Fibroblast of skin of left biceps (primary cell): ENCODE results near the gene PCID2.
A peak's percentile ranks its signal among the peaks of the same experiment; 100 is the strongest.
"Not testable (repeated sequence)": the region's sequence is repeated elsewhere in the genome, so short reads cannot be mapped to it uniquely, and the experiment has no call there.

ENCODE experiments used
- DNase-seq, 2 experiments: peaks; one replicate each; pipeline ENCODE4 v3.0.0-alpha.2; 2013; ENCODE audit warnings: low read depth in 2 of 2

The PCID2 gene

DNA sequence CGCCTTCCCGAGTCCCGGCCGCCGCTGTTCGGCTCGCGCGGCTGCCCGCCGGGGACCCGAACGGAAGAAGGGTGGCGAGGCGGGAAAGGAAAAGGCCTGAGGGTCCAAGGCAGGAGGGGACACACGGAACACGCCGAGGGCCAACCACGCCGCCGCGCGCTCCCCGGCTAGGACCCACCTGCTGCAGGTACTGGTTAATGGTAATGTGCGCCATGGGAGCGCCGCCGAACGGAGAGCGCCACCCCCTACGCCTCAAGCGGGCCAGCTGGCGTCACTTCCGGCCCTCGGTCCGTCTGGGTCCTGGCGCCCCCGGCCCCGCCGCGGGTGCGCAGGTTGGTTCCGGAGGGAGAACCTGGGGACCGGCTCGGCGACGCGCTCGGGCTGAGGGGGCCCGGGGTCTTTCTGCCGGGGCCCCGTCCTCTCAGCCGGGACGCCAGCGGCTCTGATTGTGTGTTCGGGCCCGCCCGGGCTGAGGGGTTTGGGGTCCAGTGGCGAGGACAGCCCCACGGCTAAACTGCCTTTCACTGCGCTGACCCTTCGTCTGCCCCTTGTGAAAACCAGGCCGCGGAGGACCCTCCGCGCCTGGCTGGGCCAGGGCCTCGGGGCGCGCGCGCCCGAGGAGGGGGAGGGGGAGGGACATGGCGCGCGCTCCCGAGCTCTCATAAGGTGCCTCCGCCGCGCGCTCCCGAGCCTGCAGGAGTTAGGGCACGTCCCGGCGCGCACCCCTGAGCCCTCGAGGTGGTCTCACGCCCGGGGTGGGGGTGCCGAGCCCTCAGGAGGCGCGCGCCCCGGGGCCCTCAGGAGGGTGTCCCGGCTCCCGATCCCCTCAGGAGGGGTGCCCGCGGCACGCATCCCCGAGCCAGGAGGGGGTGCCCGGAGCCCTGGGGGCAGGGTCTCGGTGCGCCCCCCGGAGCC lies at the start of gene PCID2:
Gene PCID2 (minus strand): TSS at position 249 of the 915 bp plus-strand sequence. CDS start 35 bp downstream, at position 214.
- DNase-seq: peak; percentile 59 to 74

DNA sequence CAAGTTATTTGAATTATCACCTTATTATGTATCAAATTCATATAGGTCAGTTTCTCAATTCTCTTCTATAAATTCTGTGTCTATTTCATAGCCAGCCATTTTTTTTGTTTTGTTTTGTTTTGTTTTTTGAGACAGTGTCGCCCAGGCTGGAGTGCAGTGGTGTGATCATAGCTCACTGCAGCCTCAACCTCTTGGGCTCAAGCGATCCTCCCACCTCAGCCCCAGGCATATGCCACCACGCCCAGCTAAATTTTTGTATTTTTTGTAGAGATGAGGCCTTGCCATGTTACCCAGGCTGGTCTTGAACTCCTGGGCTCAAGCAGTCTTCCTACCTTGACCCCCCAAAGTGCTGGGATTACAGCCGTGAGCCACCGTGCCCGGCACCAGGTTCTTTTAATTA lies 49.4 kb upstream of the PCID2 start:
- DNase-seq: not testable (repeated sequence)

GRCh38 chr13:113252516-113253095 lies 44.1 kb upstream of the PCID2 start:
- DNase-seq: no peak

DNA sequence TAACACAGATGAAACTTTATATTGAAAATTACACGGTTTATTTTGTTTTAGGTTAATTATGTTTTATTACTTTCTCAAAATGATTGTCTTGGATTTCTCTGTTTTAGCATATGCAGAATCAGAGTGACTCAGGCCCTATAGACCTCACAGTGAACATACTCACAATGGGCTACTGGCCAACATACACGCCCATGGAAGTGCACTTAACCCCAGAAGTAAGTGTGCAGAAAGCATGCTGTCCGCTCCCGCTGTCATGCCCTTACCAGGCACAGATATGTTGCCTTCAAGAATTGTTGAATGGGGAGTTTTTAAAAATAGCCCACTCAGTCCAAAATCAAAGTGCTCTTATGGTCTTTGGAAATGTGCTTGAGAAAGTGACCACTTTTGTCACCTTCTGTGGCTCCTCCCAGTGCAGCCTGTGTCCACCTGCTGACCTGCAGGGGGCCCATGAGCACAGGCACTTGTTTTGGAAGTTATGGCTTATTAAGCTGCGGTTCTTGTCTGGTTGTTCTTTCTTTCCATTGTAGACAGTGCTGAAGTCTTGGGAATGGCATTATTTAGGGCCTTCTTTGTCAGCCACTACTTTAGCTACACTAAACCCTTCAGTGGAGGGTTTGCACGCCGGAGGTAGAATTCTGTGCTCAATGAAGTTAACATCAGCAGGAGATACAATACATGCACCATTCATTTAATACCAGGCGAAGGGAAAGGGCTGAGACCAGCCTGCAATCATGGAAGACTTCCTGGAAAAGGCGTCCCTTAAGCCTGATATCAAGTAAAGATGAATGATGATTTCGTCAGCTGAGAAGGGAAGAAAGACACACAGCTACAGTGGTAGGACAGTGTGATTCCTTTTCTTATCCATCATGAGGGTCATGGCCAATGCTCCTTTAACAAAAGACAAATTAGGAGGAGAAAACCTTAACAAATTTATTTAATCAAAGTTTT lies 37.7 kb upstream of the PCID2 start:
- no peak for DNase-seq

DNA sequence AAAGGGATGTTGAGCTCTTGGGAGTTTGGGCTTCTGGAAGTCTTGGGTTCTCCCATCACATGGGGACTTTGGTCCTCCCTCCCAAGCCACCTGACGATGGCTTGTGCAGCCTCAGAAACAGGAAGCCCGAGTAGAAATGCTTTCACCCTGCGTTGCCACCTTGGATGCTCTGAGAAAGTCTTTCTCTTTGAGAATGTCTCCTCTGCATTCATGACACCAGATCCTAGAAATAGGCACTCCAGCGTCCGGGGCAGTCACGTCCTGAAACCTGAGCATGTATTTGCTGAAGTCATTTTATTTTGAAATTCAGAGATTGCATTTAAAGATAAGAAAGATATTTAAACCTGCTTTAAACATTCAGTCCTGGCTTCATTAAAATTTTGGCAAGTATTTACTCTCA lies 35.4 kb upstream of the PCID2 start:
- DNase-seq: no peak

- DNase-seq: not testable (repeated sequence)
Measured at GRCh38 chr13:113241623-113242022, 33.2 kb upstream of the PCID2 start.

GRCh38 chr13:113239986-113240385 lies 31.5 kb upstream of the PCID2 start:
- DNase-seq: no peak

GRCh38 chr13:113239357-113239756 lies 30.9 kb upstream of the PCID2 start:
- no peak for DNase-seq

DNA sequence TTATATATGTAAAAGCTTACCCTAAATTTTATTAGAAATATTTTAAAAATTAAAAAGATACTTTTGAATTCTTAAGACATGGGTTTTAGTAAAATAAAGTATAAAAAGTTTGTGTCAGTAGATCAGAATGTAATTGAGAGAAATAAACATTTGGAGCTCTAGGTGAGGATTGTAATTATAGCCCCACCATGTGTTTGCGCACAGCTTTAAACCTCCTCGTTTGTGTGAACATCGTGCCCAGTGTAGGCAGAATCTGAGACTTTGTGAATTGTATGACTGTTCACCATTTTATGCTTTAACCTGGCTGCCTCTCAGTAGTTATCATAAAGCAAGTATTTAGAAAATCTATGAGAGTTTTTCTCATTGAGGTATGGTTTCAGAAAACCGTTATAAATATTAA lies 30.1 kb upstream of the PCID2 start:
- no peak for DNase-seq

- no peak for DNase-seq
Measured at GRCh38 chr13:113233101-113233500, 24.6 kb upstream of the PCID2 start.

GRCh38 chr13:113232208-113233003 lies 23.9 kb upstream of the PCID2 start:
- DNase-seq: no peak

GRCh38 chr13:113231306-113232207 lies 23.1 kb upstream of the PCID2 start:
- DNase-seq: no peak

GRCh38 chr13:113229791-113230190 lies 21.3 kb upstream of the PCID2 start:
- DNase-seq: no peak

DNA sequence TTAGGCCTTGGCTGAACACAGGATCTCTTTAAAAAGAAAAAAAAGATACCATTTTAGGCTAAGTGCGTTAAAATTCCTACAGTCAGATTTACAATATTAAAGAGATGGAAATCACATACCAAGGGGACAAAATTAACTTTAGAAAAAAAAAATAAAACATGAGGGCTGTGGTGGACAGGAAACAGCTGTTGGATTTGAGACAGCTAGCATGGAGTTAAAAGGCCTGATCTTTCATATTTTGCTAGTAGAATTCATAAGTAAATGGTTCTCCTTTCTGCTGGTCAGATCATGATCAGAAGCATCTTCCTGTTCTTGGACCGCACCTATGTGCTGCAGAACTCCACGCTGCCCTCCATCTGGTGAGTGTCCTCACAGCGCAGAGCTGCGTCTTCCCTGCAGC lies 20.7 kb upstream of the PCID2 start:
- DNase-seq: no peak

DNA sequence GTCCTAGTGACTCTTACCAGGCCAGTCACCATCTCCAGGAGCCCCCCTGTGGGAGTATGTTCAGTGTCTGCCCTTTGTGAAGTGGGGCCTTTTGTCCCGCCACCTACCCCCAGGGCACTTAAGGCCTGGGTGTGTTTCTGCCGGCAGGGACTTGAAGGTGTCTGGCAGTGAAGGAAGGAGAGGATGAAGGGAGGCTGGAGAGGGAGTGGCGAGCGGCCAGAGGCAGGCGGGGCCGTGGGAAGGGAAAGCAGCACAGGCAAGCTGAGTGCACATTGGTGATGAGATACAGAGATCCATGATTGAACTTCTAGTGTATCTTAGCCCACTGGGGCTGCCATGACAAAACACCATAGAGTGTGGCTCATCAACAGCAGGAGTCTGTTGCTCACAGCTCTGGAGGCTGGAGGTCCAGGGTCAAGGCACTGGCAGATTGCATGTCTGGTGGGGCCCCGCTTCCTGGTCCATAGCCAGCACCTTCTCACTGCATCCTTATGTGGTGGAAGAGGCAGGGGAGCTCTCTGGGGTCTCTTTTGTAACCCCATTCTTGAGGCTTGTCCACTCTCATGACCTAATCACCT lies 18.5 kb upstream of the PCID2 start:
- no peak for DNase-seq

- DNase-seq: no peak
Measured at GRCh38 chr13:113225515-113225914, 17.0 kb upstream of the PCID2 start.

DNA sequence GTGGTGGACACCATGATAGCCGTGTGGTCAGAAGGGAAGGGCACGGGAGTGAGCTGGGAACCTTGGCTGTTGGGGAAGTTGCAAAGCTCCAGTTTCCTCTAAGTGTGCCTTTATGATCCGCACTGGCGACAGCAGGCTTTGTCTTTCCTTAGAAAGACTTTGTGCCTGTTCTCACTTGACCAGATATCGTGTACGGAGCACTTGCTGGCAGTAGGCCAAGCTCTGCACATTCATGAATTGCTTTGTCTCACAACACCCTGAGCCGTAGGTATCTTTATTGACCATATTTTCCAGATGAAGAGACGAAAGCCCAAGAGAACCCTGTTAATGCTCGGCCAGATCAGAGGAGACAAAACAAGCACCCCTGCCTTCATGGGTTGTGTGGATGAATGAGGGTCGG lies 16.0 kb upstream of the PCID2 start:
- DNase-seq: no peak

DNA sequence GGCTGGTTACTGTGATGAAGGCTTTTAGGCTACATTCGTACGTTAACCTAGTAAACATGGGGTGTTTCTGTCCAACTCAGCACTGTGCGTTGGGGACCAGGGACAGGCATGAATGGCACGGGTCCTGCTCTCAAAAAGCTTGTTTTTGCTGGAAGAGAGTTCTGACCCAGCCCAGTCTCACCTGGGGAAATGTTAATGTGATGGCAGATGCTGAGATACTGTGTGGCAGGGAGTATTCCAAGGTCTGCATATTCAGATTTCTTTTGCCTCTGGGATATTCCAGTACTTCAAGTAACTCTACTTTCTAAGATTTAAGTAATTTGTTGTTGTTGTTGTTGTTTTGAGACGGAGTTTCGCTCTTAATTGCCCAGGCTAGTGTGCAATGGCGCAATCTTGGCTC lies 14.6 kb upstream of the PCID2 start:
- no peak for DNase-seq

DNA sequence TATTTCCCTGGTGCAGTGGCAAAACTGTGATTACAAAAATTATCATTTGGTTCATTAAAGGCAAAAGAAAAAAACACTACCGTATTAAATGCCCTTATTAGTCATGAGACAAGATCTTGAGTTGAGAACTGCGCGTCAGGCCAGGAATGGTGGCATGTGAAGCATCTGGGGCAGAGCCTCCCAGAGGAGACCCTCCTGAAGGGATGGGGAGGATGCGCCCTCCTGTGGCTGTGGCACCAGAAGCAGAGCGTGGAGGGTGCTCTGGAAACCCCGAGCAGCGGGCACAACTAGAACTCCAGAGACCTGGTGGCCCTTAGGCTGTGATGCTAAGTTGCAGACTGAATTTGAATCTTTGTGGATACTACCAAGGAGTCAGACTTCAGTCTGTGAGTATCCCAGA lies 12.4 kb upstream of the PCID2 start:
- no peak for DNase-seq

DNA sequence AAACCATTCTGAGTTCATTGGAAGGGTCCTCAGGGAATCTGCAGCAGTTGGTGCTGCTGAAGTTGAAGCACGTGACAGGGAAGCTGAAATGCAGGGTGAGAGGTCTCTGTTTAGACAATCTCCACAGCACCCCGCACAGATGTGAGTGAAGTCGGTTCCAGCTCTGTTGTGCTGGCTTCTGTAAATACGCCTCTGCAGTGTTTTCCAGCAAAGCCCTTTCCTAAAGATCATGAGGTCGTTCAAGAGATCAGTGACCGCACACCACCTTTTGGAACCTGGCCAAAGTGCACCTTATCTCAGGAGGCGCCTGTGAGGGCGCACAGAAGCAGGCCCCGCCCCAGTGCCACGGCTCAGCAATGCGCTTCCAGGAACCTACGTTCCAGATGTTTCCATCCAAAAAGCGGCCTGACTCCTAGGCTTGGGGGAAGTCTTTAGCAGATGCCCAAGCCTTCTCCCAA lies 11.7 kb upstream of the PCID2 start:
- no peak for DNase-seq
